SK-N-SH treated with all-trans-retinoic acid at 6 μM for 48 hours (cell line): ENCODE measurements around the gene ENSA.

Source experiments
- ATAC-seq: fragments of 200-7000 bp; cut with Tn5 transposase; 3 replicates; pipeline ENCODE4 v1.9.1; 2020; ENCODE audit warnings: mild to moderate bottlenecking, moderate library complexity
- ARNTL ChIP-seq: fragments of 450-650 bp; formaldehyde crosslinking; IDR thresholded peaks from 2 replicates; pipeline ENCODE4 v1.5.0; 2020; ENCODE audit warnings: low read depth, mild to moderate bottlenecking, moderate library complexity, borderline replicate concordance
- BACH2 ChIP-seq: fragments of 250-450 bp; sonication (Bioruptor Pico); IDR thresholded peaks from 2 replicates; pipeline ENCODE4 v1.9.0; 2021; ENCODE audit warnings: mild to moderate bottlenecking, borderline replicate concordance
- CSDC2 ChIP-seq: fragments of 250-450 bp; sonication (Bioruptor Pico); IDR thresholded peaks from 2 replicates; pipeline ENCODE4 v1.5.0; 2020; ENCODE audit warnings: mild to moderate bottlenecking, moderate library complexity
- ESRRG ChIP-seq: fragments of 250-450 bp; sonication (Bioruptor Pico); IDR thresholded peaks from 2 replicates; pipeline ENCODE4 v1.6.1; 2021; ENCODE audit warnings: mild to moderate bottlenecking
- GLIS3 ChIP-seq: fragments of 250-450 bp; sonication (Bioruptor Pico); IDR thresholded peaks from 2 replicates; pipeline ENCODE4 v1.5.0; 2020; ENCODE audit warnings: mild to moderate bottlenecking, moderate library complexity
- ISL1 ChIP-seq: fragments of 250-450 bp; sonication (Bioruptor Pico); IDR thresholded peaks from 2 replicates; pipeline ENCODE4 v2.1.2; 2022; ENCODE audit warnings: mild to moderate bottlenecking, moderate library complexity
- OSR1 ChIP-seq: fragments of 250-450 bp; sonication (Bioruptor Pico); IDR thresholded peaks from 2 replicates; pipeline ENCODE4 v1.8.0; 2022; ENCODE audit warnings: moderate library complexity, mild to moderate bottlenecking, inconsistent platforms
- PATZ1 ChIP-seq: fragments of 250-450 bp; sonication (Bioruptor Pico); IDR thresholded peaks from 2 replicates; pipeline ENCODE4 v1.8.0; 2020; ENCODE audit warnings: mild to moderate bottlenecking, moderate library complexity, borderline replicate concordance
- PPARA ChIP-seq: fragments of 250-450 bp; sonication (Bioruptor Pico); IDR thresholded peaks from 2 replicates; pipeline ENCODE4 v1.5.0; 2020; ENCODE audit warnings: mild to moderate bottlenecking, borderline replicate concordance
- RARB ChIP-seq: fragments of 250-450 bp; sonication (Bioruptor Pico); IDR thresholded peaks from 2 replicates; pipeline ENCODE4 v1.8.0; 2021; ENCODE audit warnings: mild to moderate bottlenecking, moderate library complexity
- SNAI2 ChIP-seq: fragments of 250-450 bp; sonication (Bioruptor Pico); IDR thresholded peaks from 2 replicates; pipeline ENCODE4 v1.5.0; 2020; ENCODE audit warnings: mild to moderate bottlenecking, moderate library complexity
- TCF4 ChIP-seq: fragments of 250-450 bp; sonication (Bioruptor Pico); IDR thresholded peaks from 2 replicates; pipeline ENCODE4 v1.8.0; 2021; ENCODE audit warnings: mild to moderate bottlenecking, moderate library complexity, borderline replicate concordance
- TOX ChIP-seq: fragments of 250-450 bp; sonication (Bioruptor Pico); IDR thresholded peaks from 2 replicates; pipeline ENCODE4 v1.8.0; 2021; ENCODE audit warnings: mild to moderate bottlenecking, moderate library complexity, borderline replicate concordance
- ZC3H10 ChIP-seq: fragments of 250-450 bp; sonication (Bioruptor Pico); IDR thresholded peaks from 2 replicates; pipeline ENCODE4 v1.5.1; 2021; ENCODE audit warnings: mild to moderate bottlenecking, moderate library complexity
- ZFP3 ChIP-seq: fragments of 250-450 bp; sonication (Bioruptor Pico); IDR thresholded peaks from 2 replicates; pipeline ENCODE4 v1.5.0; 2020; ENCODE audit warnings: mild to moderate bottlenecking, moderate library complexity
- ZNF565 ChIP-seq: fragments of 450-650 bp; formaldehyde crosslinking; conservative IDR thresholded peaks from 2 replicates; pipeline ENCODE4 v1.5.0; 2020; ENCODE audit warnings: low read depth, mild to moderate bottlenecking, moderate library complexity
- ZNF70 ChIP-seq: fragments of 450-650 bp; formaldehyde crosslinking; IDR thresholded peaks from 2 replicates; pipeline ENCODE4 v1.5.0; 2020; ENCODE audit warnings: mild to moderate bottlenecking, moderate library complexity
- ZNF8 ChIP-seq: fragments of 450-650 bp; formaldehyde crosslinking; IDR thresholded peaks from 2 replicates; pipeline ENCODE4 v1.5.0; 2020; ENCODE audit warnings: mild to moderate bottlenecking, moderate library complexity
- TF ChIP-seq, protein P1 (sequence below): fragments of 250-450 bp; sonication (Bioruptor Pico); IDR thresholded peaks from 2 replicates; pipeline ENCODE4 v1.8.0; 2021; ENCODE audit warnings: low read depth, mild to moderate bottlenecking, moderate library complexity, borderline replicate concordance
- TF ChIP-seq, protein P2 (sequence below): fragments of 250-450 bp; sonication (Bioruptor Pico); IDR thresholded peaks from 2 replicates; pipeline ENCODE4 v1.5.0; 2020; ENCODE audit warnings: mild to moderate bottlenecking, moderate library complexity
- TF ChIP-seq, protein P3 (sequence below): fragments of 250-450 bp; sonication (Bioruptor Pico); IDR thresholded peaks from 2 replicates; pipeline ENCODE4 v1.5.1; 2021; ENCODE audit warnings: mild to moderate bottlenecking, moderate library complexity
- TF ChIP-seq, protein P4 (sequence below): fragments of 250-450 bp; sonication (Bioruptor Pico); IDR thresholded peaks from 2 replicates; pipeline ENCODE4 v1.5.1; 2020; ENCODE audit warnings: low read depth, mild to moderate bottlenecking, moderate library complexity

Gene ENSA

GRCh38 chr1:150575072-150575489 is 54.3 kb downstream of the ENSA start:
- no peak for ATAC-seq
- TF ChIP-seq OSR1, result no peak
- TF ChIP-seq, protein P1, sequence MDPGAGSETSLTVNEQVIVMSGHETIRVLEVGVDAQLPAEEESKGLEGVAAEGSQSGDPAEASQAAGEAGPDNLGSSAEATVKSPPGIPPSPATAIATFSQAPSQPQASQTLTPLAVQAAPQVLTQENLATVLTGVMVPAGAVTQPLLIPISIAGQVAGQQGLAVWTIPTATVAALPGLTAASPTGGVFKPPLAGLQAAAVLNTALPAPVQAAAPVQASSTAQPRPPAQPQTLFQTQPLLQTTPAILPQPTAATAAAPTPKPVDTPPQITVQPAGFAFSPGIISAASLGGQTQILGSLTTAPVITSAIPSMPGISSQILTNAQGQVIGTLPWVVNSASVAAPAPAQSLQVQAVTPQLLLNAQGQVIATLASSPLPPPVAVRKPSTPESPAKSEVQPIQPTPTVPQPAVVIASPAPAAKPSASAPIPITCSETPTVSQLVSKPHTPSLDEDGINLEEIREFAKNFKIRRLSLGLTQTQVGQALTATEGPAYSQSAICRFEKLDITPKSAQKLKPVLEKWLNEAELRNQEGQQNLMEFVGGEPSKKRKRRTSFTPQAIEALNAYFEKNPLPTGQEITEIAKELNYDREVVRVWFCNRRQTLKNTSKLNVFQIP, result no peak
- no peak for TF ChIP-seq ZNF8 (CRISPR knock-in tag)
- TF ChIP-seq ZC3H10 (CRISPR knock-in tag), result peak; percentile 76; the same call in 1 of the 2 replicates
- no peak for TF ChIP-seq ZNF565
- no peak for TF ChIP-seq ZNF70 (CRISPR knock-in tag)
- no peak for TF ChIP-seq ESRRG (CRISPR knock-in tag)
- no peak for TF ChIP-seq ZFP3 (CRISPR knock-in tag)
- no peak for TF ChIP-seq ISL1 (CRISPR knock-in tag)
- TF ChIP-seq, protein P2, sequence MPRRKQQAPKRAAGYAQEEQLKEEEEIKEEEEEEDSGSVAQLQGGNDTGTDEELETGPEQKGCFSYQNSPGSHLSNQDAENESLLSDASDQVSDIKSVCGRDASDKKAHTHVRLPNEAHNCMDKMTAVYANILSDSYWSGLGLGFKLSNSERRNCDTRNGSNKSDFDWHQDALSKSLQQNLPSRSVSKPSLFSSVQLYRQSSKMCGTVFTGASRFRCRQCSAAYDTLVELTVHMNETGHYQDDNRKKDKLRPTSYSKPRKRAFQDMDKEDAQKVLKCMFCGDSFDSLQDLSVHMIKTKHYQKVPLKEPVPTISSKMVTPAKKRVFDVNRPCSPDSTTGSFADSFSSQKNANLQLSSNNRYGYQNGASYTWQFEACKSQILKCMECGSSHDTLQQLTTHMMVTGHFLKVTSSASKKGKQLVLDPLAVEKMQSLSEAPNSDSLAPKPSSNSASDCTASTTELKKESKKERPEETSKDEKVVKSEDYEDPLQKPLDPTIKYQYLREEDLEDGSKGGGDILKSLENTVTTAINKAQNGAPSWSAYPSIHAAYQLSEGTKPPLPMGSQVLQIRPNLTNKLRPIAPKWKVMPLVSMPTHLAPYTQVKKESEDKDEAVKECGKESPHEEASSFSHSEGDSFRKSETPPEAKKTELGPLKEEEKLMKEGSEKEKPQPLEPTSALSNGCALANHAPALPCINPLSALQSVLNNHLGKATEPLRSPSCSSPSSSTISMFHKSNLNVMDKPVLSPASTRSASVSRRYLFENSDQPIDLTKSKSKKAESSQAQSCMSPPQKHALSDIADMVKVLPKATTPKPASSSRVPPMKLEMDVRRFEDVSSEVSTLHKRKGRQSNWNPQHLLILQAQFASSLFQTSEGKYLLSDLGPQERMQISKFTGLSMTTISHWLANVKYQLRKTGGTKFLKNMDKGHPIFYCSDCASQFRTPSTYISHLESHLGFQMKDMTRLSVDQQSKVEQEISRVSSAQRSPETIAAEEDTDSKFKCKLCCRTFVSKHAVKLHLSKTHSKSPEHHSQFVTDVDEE (CRISPR knock-in tag), result no peak
- TF ChIP-seq, protein P3, sequence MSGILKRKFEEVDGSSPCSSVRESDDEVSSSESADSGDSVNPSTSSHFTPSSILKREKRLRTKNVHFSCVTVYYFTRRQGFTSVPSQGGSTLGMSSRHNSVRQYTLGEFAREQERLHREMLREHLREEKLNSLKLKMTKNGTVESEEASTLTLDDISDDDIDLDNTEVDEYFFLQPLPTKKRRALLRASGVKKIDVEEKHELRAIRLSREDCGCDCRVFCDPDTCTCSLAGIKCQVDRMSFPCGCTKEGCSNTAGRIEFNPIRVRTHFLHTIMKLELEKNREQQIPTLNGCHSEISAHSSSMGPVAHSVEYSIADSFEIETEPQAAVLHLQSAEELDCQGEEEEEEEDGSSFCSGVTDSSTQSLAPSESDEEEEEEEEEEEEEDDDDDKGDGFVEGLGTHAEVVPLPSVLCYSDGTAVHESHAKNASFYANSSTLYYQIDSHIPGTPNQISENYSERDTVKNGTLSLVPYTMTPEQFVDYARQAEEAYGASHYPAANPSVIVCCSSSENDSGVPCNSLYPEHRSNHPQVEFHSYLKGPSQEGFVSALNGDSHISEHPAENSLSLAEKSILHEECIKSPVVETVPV, result no peak
- TF ChIP-seq GLIS3 (CRISPR knock-in tag), result no peak
- TF ChIP-seq PPARA (CRISPR knock-in tag), result no peak
- TF ChIP-seq TOX (CRISPR knock-in tag), result peak; percentile 15; the same call in 1 of the 2 replicates
- TF ChIP-seq, protein P4, sequence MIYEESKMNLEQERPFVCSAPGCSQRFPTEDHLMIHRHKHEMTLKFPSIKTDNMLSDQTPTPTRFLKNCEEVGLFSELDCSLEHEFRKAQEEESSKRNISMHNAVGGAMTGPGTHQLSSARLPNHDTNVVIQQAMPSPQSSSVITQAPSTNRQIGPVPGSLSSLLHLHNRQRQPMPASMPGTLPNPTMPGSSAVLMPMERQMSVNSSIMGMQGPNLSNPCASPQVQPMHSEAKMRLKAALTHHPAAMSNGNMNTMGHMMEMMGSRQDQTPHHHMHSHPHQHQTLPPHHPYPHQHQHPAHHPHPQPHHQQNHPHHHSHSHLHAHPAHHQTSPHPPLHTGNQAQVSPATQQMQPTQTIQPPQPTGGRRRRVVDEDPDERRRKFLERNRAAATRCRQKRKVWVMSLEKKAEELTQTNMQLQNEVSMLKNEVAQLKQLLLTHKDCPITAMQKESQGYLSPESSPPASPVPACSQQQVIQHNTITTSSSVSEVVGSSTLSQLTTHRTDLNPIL (CRISPR knock-in tag), result no peak

GRCh38 chr1:150574260-150575071 is 54.9 kb downstream of the ENSA start:
- no peak for ATAC-seq
- TF ChIP-seq CSDC2 (CRISPR knock-in tag), result no peak
- no peak for TF ChIP-seq ZNF565
- no peak for TF ChIP-seq BACH2 (CRISPR knock-in tag)
- no peak for TF ChIP-seq ZNF70 (CRISPR knock-in tag)
- 0 out of 2 replicates have a peak, but pooled peaks have one; percentile 43 for TF ChIP-seq PATZ1
- TF ChIP-seq, protein P1, result no peak
- TF ChIP-seq GLIS3 (CRISPR knock-in tag), result no peak
- TF ChIP-seq, protein P2 (CRISPR knock-in tag), result no peak
- no peak; the same call in none of the 2 replicates for TF ChIP-seq ZC3H10 (CRISPR knock-in tag)
- peak; percentile 5; the same call in 1 of the 2 replicates for TF ChIP-seq ZNF8 (CRISPR knock-in tag)
- no peak for TF ChIP-seq SNAI2 (CRISPR knock-in tag)
- no peak for TF ChIP-seq TCF4 (CRISPR knock-in tag)
- TF ChIP-seq, protein P4 (CRISPR knock-in tag), result peak; percentile 20; the same call in 1 of the 2 replicates
- 0 out of 2 replicates have a peak, but pooled peaks have one; percentile 24 for TF ChIP-seq ESRRG (CRISPR knock-in tag)
- TF ChIP-seq RARB (CRISPR knock-in tag), result 0 out of 2 replicates have a peak, but pooled peaks have one; percentile 33
- no peak for TF ChIP-seq OSR1
- TF ChIP-seq ARNTL (CRISPR knock-in tag), result no peak; the same call in 1 of the 2 replicates
- TF ChIP-seq ISL1 (CRISPR knock-in tag), result no peak
